WTC11 (cell line): Measurements from ENCODE around the gene NFATC3.

ENCODE experiments used
- ELF4 ChIP-seq: sonication (generic); formaldehyde crosslinking; IDR thresholded peaks from 2 replicates; pipeline ENCODE4 v1.8.1; 2022; ENCODE audit warnings: low read depth, mild to moderate bottlenecking, moderate library complexity, missing genetic modification reagents
- FOXP1 ChIP-seq: sonication (generic); formaldehyde crosslinking; IDR thresholded peaks from 2 replicates; pipeline ENCODE4 v1.8.0; 2022; ENCODE audit warnings: missing genetic modification reagents, mild to moderate bottlenecking, moderate library complexity, borderline replicate concordance
- NR1H2 ChIP-seq: sonication (generic); formaldehyde crosslinking; IDR thresholded peaks from 2 replicates; pipeline ENCODE4 v1.9.0; 2021; ENCODE audit warnings: mild to moderate bottlenecking, moderate library complexity, missing genetic modification reagents
- TF ChIP-seq, protein P1 (sequence below): sonication (generic); formaldehyde crosslinking; IDR thresholded peaks from 2 replicates; pipeline ENCODE4 v1.8.0; 2022; ENCODE audit warnings: missing genetic modification reagents
- TF ChIP-seq, protein P2 (sequence below): sonication (generic); formaldehyde crosslinking; IDR thresholded peaks from 2 replicates; pipeline ENCODE4 v1.8.1; 2023; ENCODE audit warnings: mild to moderate bottlenecking, missing genetic modification reagents
- TF ChIP-seq, protein P3 (sequence below): fragments of 200-600 bp; IDR thresholded peaks from 2 replicates; pipeline ENCODE4 v1.8.0; 2022; ENCODE audit warnings: antibody characterized with exemption
- TF ChIP-seq, protein P4 (sequence below): sonication (generic); formaldehyde crosslinking; IDR thresholded peaks from 2 replicates; pipeline ENCODE4 v1.8.1; 2023; ENCODE audit warnings: mild to moderate bottlenecking, missing genetic modification reagents, moderate library complexity
- TF ChIP-seq, protein P5 (sequence below): sonication (generic); formaldehyde crosslinking; conservative IDR thresholded peaks from 2 replicates; pipeline ENCODE4 v1.8.1; 2022; ENCODE audit warnings: mild to moderate bottlenecking, missing genetic modification reagents
- TF ChIP-seq, protein P6 (sequence below): sonication (generic); formaldehyde crosslinking; IDR thresholded peaks from 2 replicates; pipeline ENCODE4 v1.8.1; 2023; ENCODE audit warnings: mild to moderate bottlenecking, missing genetic modification reagents, borderline replicate concordance

DNA sequence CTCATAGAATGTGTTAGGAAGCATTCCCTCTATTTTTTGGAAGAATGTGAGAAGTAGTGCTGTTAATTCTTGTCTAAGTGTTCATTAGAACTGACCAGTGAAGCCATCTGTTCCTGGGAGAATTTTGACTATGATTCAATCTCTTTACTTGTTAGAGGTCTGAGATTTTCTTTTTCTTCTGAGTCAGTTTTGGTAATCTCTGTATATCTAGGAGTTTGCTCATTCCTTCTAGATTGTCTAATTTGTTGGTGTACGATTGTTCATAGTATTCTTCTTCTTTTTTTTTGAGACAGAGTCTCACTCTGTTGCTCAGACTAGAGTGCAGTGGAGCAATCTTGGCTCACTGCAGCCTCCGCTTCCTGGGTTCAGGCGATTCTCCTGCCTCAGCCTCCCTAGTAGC, 20.4 kb downstream of the NFATC3 start:
- TF ChIP-seq NR1H2 (CRISPR knock-in tag) (no peak), ELF4 (CRISPR knock-in tag) (no peak), FOXP1 (CRISPR knock-in tag) (no peak)
- TF ChIP-seq, protein P1, sequence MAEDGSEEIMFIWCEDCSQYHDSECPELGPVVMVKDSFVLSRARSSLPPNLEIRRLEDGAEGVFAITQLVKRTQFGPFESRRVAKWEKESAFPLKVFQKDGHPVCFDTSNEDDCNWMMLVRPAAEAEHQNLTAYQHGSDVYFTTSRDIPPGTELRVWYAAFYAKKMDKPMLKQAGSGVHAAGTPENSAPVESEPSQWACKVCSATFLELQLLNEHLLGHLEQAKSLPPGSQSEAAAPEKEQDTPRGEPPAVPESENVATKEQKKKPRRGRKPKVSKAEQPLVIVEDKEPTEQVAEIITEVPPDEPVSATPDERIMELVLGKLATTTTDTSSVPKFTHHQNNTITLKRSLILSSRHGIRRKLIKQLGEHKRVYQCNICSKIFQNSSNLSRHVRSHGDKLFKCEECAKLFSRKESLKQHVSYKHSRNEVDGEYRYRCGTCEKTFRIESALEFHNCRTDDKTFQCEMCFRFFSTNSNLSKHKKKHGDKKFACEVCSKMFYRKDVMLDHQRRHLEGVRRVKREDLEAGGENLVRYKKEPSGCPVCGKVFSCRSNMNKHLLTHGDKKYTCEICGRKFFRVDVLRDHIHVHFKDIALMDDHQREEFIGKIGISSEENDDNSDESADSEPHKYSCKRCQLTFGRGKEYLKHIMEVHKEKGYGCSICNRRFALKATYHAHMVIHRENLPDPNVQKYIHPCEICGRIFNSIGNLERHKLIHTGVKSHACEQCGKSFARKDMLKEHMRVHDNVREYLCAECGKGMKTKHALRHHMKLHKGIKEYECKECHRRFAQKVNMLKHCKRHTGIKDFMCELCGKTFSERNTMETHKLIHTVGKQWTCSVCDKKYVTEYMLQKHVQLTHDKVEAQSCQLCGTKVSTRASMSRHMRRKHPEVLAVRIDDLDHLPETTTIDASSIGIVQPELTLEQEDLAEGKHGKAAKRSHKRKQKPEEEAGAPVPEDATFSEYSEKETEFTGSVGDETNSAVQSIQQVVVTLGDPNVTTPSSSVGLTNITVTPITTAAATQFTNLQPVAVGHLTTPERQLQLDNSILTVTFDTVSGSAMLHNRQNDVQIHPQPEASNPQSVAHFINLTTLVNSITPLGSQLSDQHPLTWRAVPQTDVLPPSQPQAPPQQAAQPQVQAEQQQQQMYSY (CRISPR knock-in tag) = no peak
- TF ChIP-seq, protein P2, sequence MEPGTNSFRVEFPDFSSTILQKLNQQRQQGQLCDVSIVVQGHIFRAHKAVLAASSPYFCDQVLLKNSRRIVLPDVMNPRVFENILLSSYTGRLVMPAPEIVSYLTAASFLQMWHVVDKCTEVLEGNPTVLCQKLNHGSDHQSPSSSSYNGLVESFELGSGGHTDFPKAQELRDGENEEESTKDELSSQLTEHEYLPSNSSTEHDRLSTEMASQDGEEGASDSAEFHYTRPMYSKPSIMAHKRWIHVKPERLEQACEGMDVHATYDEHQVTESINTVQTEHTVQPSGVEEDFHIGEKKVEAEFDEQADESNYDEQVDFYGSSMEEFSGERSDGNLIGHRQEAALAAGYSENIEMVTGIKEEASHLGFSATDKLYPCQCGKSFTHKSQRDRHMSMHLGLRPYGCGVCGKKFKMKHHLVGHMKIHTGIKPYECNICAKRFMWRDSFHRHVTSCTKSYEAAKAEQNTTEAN = no peak
- TF ChIP-seq, protein P3, sequence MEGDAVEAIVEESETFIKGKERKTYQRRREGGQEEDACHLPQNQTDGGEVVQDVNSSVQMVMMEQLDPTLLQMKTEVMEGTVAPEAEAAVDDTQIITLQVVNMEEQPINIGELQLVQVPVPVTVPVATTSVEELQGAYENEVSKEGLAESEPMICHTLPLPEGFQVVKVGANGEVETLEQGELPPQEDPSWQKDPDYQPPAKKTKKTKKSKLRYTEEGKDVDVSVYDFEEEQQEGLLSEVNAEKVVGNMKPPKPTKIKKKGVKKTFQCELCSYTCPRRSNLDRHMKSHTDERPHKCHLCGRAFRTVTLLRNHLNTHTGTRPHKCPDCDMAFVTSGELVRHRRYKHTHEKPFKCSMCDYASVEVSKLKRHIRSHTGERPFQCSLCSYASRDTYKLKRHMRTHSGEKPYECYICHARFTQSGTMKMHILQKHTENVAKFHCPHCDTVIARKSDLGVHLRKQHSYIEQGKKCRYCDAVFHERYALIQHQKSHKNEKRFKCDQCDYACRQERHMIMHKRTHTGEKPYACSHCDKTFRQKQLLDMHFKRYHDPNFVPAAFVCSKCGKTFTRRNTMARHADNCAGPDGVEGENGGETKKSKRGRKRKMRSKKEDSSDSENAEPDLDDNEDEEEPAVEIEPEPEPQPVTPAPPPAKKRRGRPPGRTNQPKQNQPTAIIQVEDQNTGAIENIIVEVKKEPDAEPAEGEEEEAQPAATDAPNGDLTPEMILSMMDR = no peak
- TF ChIP-seq, protein P4, sequence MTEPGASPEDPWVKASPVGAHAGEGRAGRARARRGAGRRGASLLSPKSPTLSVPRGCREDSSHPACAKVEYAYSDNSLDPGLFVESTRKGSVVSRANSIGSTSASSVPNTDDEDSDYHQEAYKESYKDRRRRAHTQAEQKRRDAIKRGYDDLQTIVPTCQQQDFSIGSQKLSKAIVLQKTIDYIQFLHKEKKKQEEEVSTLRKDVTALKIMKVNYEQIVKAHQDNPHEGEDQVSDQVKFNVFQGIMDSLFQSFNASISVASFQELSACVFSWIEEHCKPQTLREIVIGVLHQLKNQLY (CRISPR knock-in tag) = no peak
- TF ChIP-seq, protein P5, sequence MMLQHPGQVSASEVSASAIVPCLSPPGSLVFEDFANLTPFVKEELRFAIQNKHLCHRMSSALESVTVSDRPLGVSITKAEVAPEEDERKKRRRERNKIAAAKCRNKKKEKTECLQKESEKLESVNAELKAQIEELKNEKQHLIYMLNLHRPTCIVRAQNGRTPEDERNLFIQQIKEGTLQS (CRISPR knock-in tag) = no peak
- TF ChIP-seq, protein P6, sequence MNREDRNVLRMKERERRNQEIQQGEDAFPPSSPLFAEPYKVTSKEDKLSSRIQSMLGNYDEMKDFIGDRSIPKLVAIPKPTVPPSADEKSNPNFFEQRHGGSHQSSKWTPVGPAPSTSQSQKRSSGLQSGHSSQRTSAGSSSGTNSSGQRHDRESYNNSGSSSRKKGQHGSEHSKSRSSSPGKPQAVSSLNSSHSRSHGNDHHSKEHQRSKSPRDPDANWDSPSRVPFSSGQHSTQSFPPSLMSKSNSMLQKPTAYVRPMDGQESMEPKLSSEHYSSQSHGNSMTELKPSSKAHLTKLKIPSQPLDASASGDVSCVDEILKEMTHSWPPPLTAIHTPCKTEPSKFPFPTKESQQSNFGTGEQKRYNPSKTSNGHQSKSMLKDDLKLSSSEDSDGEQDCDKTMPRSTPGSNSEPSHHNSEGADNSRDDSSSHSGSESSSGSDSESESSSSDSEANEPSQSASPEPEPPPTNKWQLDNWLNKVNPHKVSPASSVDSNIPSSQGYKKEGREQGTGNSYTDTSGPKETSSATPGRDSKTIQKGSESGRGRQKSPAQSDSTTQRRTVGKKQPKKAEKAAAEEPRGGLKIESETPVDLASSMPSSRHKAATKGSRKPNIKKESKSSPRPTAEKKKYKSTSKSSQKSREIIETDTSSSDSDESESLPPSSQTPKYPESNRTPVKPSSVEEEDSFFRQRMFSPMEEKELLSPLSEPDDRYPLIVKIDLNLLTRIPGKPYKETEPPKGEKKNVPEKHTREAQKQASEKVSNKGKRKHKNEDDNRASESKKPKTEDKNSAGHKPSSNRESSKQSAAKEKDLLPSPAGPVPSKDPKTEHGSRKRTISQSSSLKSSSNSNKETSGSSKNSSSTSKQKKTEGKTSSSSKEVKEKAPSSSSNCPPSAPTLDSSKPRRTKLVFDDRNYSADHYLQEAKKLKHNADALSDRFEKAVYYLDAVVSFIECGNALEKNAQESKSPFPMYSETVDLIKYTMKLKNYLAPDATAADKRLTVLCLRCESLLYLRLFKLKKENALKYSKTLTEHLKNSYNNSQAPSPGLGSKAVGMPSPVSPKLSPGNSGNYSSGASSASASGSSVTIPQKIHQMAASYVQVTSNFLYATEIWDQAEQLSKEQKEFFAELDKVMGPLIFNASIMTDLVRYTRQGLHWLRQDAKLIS (CRISPR knock-in tag) = no peak
